ENCODE measurements around the gene TENM4. TPM values are rescaled to one million over a fixed set of nuclear protein-coding genes. Genes with fewer than 3 reads are reported as not detected.

The TENM4 gene
- total RNA-seq, 1 donor from 2014 or later = 3.8 TPM

DNA sequence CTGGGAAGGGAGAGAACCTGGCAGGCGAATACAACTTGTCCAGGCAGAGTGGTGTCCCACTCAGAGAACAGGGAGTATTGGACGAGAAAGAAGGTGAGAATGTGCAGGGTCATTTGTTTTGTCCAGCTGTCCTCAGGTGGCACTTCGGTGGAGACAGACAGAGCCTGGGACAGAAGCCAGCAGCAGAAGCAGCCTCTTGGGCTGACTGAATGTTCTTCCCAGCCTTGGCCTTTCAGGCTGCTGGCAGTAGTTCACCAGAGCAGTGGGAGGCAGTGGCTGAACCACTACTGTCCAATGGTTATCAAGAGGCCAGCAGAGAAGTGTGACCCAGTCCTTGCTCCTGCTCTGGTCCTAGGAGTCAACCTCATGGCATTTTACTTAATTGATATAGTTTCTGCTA lies 535.1 kb downstream of the TENM4 start:
- no peaks in the 10 kb centered on the region for H3K9me3 Mint-ChIP-seq (ENCODE audit: low read depth)
- peaks cover 5% of the 10 kb centered on the region for H3K4me1 Mint-ChIP-seq (ENCODE audit: low read depth)
- no peak overlapping the region for H3K4me3 Mint-ChIP-seq (ENCODE audit: unreplicated experiment)
- H3K27ac Mint-ChIP-seq (ENCODE audit: unreplicated experiment) = no peak overlapping the region
- TF ChIP-seq, protein P1, sequence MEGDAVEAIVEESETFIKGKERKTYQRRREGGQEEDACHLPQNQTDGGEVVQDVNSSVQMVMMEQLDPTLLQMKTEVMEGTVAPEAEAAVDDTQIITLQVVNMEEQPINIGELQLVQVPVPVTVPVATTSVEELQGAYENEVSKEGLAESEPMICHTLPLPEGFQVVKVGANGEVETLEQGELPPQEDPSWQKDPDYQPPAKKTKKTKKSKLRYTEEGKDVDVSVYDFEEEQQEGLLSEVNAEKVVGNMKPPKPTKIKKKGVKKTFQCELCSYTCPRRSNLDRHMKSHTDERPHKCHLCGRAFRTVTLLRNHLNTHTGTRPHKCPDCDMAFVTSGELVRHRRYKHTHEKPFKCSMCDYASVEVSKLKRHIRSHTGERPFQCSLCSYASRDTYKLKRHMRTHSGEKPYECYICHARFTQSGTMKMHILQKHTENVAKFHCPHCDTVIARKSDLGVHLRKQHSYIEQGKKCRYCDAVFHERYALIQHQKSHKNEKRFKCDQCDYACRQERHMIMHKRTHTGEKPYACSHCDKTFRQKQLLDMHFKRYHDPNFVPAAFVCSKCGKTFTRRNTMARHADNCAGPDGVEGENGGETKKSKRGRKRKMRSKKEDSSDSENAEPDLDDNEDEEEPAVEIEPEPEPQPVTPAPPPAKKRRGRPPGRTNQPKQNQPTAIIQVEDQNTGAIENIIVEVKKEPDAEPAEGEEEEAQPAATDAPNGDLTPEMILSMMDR (IDR thresholded peaks at IDR 0.05) = no peak
- no peaks in the 10 kb centered on the region for H3K36me3 Mint-ChIP-seq (ENCODE audit: low read depth)
- no peak for DNase-seq (ENCODE audit: low spot score)
- H3K27me3 Mint-ChIP-seq (ENCODE audit: low read depth) = no peaks in the 10 kb centered on the region

DNA sequence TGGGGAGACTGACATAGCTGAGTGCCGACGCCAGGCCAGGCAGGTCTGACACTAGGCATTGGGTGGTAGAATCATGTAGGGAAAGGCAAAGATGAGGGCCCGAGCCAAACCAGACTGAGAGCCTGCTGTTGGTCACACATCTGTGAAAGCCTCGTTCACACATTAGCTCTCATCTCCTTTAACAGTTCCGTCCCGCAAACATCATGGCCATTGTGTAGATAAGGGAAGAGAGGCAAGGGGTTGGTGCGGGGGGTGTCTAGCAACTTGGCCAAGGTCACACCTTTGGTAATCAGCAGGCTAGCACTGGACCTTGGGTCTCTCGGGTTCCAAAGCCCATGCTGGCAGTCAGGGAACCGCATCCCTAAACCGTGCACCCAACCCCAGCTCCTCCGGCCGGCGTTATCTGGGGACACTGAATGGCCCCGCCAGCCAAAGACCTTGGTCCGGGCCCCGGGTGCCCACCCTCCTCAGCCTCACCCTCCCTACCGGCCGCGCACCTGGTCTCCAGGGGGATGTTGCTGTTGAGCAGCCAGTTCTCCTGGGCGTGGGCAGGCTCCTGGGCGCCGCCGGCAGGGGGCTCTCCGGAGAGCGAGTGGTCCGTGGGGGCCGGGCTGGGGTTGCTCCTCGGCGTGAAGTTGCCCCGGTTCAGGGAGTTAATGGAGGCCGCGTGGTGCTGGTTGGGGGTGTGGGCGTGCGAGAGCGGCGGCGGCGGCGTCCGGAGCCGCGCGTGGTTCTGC lies 537.9 kb downstream of the TENM4 start:
- Mint-ChIP-seq H3K4me3 (ENCODE audit: unreplicated experiment) (no peak overlapping the region), H3K36me3 (ENCODE audit: low read depth) (no peaks in the 10 kb centered on the region), H3K27ac (ENCODE audit: unreplicated experiment) (no peak overlapping the region), H3K27me3 (ENCODE audit: low read depth) (no peaks in the 10 kb centered on the region), H3K9me3 (ENCODE audit: low read depth) (no peaks in the 10 kb centered on the region), H3K4me1 (ENCODE audit: low read depth) (peaks cover 5% of the 10 kb centered on the region)
- DNase-seq (ENCODE audit: low spot score) = no peak
- TF ChIP-seq, protein P1 (IDR thresholded peaks at IDR 0.05) = no peak

DNA sequence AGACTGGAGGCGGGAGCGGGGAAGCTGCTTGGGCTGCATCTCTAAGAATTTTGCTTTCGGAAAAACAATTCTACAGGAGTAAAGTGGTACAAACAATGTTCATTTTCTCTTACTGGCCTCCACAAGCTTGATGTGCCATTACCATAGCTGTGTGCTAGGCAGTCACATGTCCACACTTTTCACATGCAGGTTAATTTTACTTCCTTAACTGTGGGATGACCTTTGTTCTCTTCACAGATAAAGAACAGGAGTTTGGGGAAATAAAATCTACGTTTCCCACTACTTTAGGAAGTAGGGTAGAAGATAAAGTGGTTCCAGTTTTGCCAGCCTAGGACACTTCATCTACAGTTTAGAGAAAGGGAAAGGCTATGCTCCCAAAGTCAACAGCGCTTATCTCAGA lies 539.0 kb downstream of the TENM4 start:
- Mint-ChIP-seq H3K9me3 (ENCODE audit: low read depth) (no peaks in the 10 kb centered on the region), H3K4me3 (ENCODE audit: unreplicated experiment) (no peak overlapping the region), H3K36me3 (ENCODE audit: low read depth) (no peaks in the 10 kb centered on the region), H3K27ac (ENCODE audit: unreplicated experiment) (no peak overlapping the region), H3K4me1 (ENCODE audit: low read depth) (peaks cover 5% of the 10 kb centered on the region), H3K27me3 (ENCODE audit: low read depth) (no peaks in the 10 kb centered on the region)
- no peak for DNase-seq (ENCODE audit: low spot score)
- TF ChIP-seq, protein P1 (IDR thresholded peaks at IDR 0.05) = no peak

DNA sequence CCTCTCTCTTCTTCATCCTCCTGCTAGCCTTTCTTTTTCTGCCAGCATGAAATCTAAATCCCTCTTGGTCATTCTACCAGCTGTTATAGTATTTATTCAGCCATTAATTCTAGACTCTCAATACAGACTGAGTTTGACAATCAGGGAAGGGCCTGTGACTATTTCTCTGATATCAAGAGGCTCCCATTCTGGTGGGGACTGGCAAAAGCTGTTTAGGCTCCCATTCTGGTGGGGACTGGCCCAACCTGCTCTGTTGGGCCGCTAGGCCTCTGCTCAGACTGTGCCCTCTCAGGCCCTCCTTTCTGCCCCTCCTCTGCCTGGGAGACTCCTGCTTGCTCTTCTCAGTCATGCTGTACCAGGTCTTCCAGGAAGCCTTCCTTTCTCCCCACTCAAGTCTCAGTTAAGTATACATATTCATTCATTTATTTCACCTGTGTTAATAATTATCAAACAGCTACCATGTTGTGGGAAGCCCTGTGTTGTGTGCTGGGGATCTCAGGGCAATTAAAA lies 542.5 kb downstream of the TENM4 start:
- H3K27me3 Mint-ChIP-seq (ENCODE audit: low read depth) = no peaks in the 10 kb centered on the region
- H3K36me3 Mint-ChIP-seq (ENCODE audit: low read depth) = no peaks in the 10 kb centered on the region
- no peaks in the 10 kb centered on the region for H3K9me3 Mint-ChIP-seq (ENCODE audit: low read depth)
- no peak overlapping the region for H3K27ac Mint-ChIP-seq (ENCODE audit: unreplicated experiment)
- no peaks in the 10 kb centered on the region for H3K4me1 Mint-ChIP-seq (ENCODE audit: low read depth)
- DNase-seq (ENCODE audit: low spot score) = no peak
- TF ChIP-seq, protein P1 (IDR thresholded peaks at IDR 0.05) = no peak
- H3K4me3 Mint-ChIP-seq (ENCODE audit: unreplicated experiment) = no peak overlapping the region

DNA sequence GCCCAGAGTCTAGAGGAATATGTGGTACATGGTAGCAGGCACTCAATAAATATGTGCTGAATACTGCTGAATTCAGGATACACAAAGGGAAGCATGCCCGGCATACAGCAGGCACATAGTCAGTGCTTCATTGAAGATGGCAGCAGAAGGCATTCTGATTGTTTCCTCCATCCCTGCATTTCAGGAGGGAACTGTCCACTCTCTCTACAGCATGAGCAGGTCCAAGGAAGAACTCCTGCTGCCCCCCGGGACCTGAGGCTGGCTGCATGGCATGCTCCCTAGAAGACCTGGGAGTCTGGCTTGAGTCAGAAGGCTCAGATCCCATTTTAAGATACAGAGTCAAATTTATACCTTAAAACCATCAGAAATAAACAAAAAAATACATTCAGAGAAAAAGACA lies 546.8 kb downstream of the TENM4 start:
- H3K4me1 Mint-ChIP-seq (ENCODE audit: low read depth) = no peaks in the 10 kb centered on the region
- no peak for DNase-seq (ENCODE audit: low spot score)

More for the DNA sequence above, 546.8 kb downstream of the TENM4 start:
- Mint-ChIP-seq H3K4me3 (ENCODE audit: unreplicated experiment) (no peak overlapping the region), H3K36me3 (ENCODE audit: low read depth) (no peaks in the 10 kb centered on the region), H3K9me3 (ENCODE audit: low read depth) (no peaks in the 10 kb centered on the region), H3K27me3 (ENCODE audit: low read depth) (no peaks in the 10 kb centered on the region), H3K27ac (ENCODE audit: unreplicated experiment) (no peak overlapping the region)
- TF ChIP-seq, protein P1 (IDR thresholded peaks at IDR 0.05) = no peak

Measured in chondrocyte (in vitro differentiated cells).